Lower leg skin (tissue), 4 donors: ENCODE results near the gene RAPGEF1. TPM values are rescaled to one million over a fixed set of nuclear protein-coding genes. Genes with fewer than 3 reads are reported as not detected.

Source experiments
- DNase-seq, 2 donors: peaks; one replicate each; pipeline ENCODE4 v3.0.0-alpha.2; 2019; ENCODE audit warnings: low spot score in 2 of 2
- H3K4me3 ChIP-seq: fragments of 200-600 bp; sonication (generic); 2 replicates; pipeline ENCODE4 v1.5.1; 2017; ENCODE audit warnings: mild to moderate bottlenecking, low read depth; ENCODE audit not compliant: poor library complexity, severe bottlenecking
- CTCF ChIP-seq, 3 donors: fragments of 450-650 bp; IDR thresholded peaks; one replicate each; pipeline ENCODE4 v1.5.1; 2016; ENCODE audit warnings: antibody characterized with exemption in 3 of 3, mild to moderate bottlenecking in 3 of 3, moderate library complexity in 2 of 3
- POLR2A ChIP-seq, 2 donors: fragments of 450-650 bp; IDR thresholded peaks; one replicate each; pipeline ENCODE4 v1.6.1; 2016 to 2017; ENCODE audit warnings: antibody characterized with exemption in 2 of 2, mild to moderate bottlenecking in 1 of 2, moderate library complexity in 1 of 2
- WGBS, 2 donors: methylation state at CpG; one replicate each; pipeline ENCODE4 v1.1.5; 2018; 5-methylcytosine and 5-hydroxymethylcytosine counted together
- intact Hi-C: fragments of 100-400 bp; cut with DNase I; formaldehyde crosslinking; loops from one replicate; pipeline ENCODE4 v1.15.0; 2023; ENCODE audit warnings: low total_unique reads
- total RNA-seq, 4 donors: library from RNA; depleted of rRNA; stranded (reverse); fragments of >200 nt; gene quantifications; one replicate each; pipeline ENCODE4 v1.1.0, GENCODE V29; 2016

The RAPGEF1 gene
- total RNA-seq, 4 donors from 2014 or later = 18.0 to 70.8 (median 43.5) TPM

GRCh38 chr9:131617611-131618010 is 122.3 kb downstream of the RAPGEF1 start:
- 87% methylated on average over 5 of the region's 5 CpGs for WGBS, 2 donors
- TF ChIP-seq CTCF (IDR thresholded peaks at IDR 0.05) (no peak), POLR2A (IDR thresholded peaks at IDR 0.05) (no peak)
- no peak for DNase-seq
- no peak overlapping the region for H3K4me3 ChIP-seq
- intact Hi-C loops = no loop called here

DNA sequence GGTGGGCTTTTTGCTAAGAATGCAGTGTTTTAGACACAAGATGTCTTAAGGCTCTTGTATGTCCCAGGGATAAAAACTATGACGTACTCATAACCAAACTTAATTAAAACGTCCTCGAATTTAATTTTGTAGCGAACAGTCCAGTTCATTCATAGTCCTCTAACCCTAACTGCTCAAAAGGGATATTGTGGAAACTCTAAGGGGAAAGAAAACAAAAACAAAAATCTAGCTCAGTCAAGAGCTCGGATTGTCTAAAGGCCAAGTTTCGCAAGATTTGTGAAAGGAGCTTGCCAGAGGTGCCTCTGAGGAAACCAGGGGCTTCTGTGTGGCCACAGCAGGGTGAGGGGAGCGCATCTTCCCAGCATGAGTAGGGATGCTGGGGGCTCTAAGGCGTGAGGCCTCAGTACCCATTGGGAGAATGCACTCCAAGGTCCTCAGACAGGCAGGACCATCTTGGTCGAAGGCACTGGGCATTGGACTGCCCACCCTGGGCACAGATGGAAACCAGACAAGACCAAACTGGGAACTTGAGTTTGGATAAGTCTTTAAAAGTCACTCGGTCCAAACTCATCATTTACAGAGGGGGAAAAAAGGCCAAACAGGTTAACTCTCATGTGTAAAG is 122.8 kb downstream of the RAPGEF1 start:
- TF ChIP-seq CTCF (IDR thresholded peaks at IDR 0.05) (no peak), POLR2A (IDR thresholded peaks at IDR 0.05) (no peak)
- no peak overlapping the region for H3K4me3 ChIP-seq
- no peak for DNase-seq
- intact Hi-C loops = no loop called here
- WGBS, 2 donors = 79 to 80% methylated on average over 10 of the region's 10 CpGs

DNA sequence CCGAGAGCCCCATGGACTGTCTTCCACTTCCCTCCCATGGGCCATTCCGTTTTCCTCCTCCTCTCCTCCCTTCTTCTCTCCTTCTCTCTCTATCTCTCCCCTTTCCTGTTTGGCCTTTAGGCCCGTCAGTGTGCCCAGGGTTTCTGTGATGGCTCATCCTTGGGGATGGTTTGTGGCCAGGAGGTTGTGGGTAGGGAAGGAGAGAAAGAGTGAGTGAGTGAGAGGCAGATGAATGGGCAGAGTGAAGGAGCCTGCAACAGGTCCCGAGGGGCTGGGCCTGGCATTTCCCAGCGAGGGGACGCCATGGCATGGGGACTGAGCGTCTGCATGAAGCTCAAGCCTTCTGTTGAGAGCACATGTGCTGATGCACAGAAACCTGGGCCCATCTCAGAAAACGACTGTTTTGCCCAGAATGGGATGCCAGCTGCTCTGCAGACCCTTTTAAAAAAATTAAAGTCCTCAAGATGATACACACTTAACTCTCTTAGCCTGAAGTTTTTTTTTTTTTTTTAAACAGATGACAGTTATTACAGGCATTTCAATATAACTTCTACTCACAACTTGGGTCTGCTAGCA is 125.4 kb downstream of the RAPGEF1 start:
- intact Hi-C loops = no loop called here
- 87 to 95% methylated on average over 8 of the region's 8 CpGs for WGBS, 2 donors
- H3K4me3 ChIP-seq = no peak overlapping the region
- no peak for TF ChIP-seq CTCF (IDR thresholded peaks at IDR 0.05)
- TF ChIP-seq POLR2A (IDR thresholded peaks at IDR 0.05) = no peak
- no peak for DNase-seq

DNA sequence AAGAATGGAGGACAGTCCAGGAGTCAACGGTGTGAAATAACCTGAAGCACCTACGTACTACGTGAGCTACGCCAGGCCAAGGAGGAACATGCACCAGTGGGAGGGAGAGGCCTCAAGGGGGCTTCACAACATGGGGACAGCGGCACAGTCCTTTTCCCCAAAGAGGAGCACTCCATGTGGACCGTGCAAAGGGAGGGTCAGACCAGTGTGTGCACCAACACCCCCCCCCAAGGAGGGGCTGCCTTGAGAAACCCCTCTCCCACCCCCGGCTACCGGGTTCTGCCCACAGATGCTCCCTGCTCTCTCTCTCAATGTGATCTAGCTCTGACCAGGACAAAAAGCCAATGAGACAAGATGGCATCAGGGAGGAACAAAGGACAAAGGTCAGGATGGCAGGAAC is 126.0 kb downstream of the RAPGEF1 start:
- H3K4me3 ChIP-seq = no peak overlapping the region

DNA sequence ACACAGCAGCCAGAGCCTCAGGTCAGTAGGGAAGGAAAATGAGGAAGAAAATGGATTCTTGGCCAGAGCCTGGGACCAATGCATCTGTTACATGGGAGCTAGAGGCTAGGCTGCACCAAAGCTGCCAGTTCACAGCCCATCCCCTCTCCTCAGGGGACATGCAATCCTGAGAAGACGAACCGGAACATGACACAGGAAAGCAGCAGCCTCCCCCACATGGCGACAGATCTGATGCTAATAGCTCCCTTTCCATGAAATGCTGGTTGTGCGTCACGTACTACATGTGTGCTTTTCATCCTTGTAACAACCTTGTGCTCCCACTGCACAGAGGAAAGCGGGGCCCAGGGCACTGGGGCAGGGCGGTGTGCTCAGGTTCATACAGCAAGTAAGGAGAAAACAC is 127.0 kb downstream of the RAPGEF1 start:
- no peak overlapping the region for H3K4me3 ChIP-seq
- intact Hi-C loops = no loop called here
- DNase-seq = no peak
- TF ChIP-seq CTCF (IDR thresholded peaks at IDR 0.05) (no peak), POLR2A (IDR thresholded peaks at IDR 0.05) (no peak)
- WGBS, 2 donors = 90 to 95% methylated on average over 7 of the region's 7 CpGs

More for the DNA sequence above, 126.0 kb downstream of the RAPGEF1 start:
- intact Hi-C loops = no loop called here
- 95 to 99% methylated on average over 8 of the region's 8 CpGs for WGBS, 2 donors
- DNase-seq = no peak
- TF ChIP-seq POLR2A (IDR thresholded peaks at IDR 0.05) (no peak), CTCF (IDR thresholded peaks at IDR 0.05) (no peak)
